AG04449 (cell line): ENCODE data around the gene FCHSD2.
A peak's percentile ranks its signal among the peaks of the same experiment; 100 is the strongest.

Source experiments
- CTCF ChIA-PET: fragments of 350-600 bp; formaldehyde crosslinking; extraction: SDS; loops from one replicate; lab custom pipeline; 2021; ENCODE audit warnings: antibody characterized with exemption; lab: Yijun Ruan, JAX
- POLR2A ChIA-PET: fragments of 400-600, 350-600 bp; formaldehyde crosslinking; extraction: SDS; loops from one replicate; lab custom pipeline; 2020; ENCODE audit warnings: antibody characterized with exemption, inconsistent platforms; lab: Yijun Ruan, JAX
- DNase-seq: peaks from one replicate; pipeline ENCODE4 v3.0.0-alpha.2; 2010; ENCODE audit warnings: low read depth, low spot score
- H3K4me3 ChIP-seq: 2 replicates; pipeline ENCODE4 v1.5.1; 2011; ENCODE audit warnings: low read depth, mild to moderate bottlenecking, control low read depth, low read length
- TF ChIP-seq, protein P1 (sequence below): IDR thresholded peaks from one replicate; pipeline ENCODE4 v1.5.1; 2011; ENCODE audit warnings: mild to moderate bottlenecking, moderate library complexity, low read length, control low read depth, inconsistent platforms; ENCODE audit not compliant: insufficient read depth; ENCODE audit errors: missing control alignments

Gene FCHSD2

DNA sequence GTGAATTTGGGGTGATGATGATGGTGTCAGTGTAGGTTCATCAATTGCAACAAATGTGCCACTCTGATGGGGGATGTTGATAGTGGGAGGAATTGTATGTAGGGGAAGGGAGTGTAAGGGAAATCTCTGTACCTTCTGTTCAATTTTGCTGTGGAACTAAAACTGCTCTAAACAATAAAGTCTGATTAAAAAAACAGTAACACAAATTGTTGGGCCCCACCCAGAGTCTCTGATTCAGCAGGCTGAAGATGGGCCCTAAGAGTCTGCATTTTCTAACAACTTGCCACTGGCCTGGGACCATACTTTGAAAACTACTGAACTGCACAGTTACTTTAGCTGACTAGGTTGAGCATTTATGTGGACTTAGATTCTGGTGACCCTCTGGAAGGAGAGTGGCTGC, 214.7 kb downstream of the FCHSD2 start:
- POLR2A ChIA-PET, result no interaction called here

DNA sequence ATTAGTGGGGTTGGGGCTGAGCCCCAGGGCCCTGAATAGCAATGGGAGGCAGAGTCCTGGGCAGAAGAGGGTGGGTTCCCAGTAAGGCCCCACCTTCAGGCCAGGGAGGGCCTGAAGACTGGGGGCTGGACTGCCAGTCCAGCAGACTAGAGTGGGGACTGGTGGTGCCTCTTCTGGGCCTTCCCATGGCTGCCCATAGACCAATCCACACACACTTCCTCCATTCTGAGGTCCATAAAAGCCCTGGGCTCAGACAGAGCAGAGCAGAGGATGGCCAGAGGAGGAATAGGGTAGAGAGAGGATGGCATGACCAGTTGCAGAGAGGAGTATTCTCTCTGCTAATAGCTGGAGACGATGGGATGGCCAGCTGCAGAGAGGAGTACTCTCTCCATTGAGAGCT, 216.0 kb downstream of the FCHSD2 start:
- ChIA-PET POLR2A (no interaction called here), CTCF (interaction anchor here (1.4 to 7.7 kb wide), 2 partner anchors 189 to 252 kb away, joined by 3 to 78 read pairs; no protein-coding TSS in a partner anchor)
- DNase-seq, result no peak
- no peak overlapping the region for H3K4me3 ChIP-seq
- TF ChIP-seq, protein P1, sequence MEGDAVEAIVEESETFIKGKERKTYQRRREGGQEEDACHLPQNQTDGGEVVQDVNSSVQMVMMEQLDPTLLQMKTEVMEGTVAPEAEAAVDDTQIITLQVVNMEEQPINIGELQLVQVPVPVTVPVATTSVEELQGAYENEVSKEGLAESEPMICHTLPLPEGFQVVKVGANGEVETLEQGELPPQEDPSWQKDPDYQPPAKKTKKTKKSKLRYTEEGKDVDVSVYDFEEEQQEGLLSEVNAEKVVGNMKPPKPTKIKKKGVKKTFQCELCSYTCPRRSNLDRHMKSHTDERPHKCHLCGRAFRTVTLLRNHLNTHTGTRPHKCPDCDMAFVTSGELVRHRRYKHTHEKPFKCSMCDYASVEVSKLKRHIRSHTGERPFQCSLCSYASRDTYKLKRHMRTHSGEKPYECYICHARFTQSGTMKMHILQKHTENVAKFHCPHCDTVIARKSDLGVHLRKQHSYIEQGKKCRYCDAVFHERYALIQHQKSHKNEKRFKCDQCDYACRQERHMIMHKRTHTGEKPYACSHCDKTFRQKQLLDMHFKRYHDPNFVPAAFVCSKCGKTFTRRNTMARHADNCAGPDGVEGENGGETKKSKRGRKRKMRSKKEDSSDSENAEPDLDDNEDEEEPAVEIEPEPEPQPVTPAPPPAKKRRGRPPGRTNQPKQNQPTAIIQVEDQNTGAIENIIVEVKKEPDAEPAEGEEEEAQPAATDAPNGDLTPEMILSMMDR, result no peak

More for the DNA sequence above, 214.7 kb downstream of the FCHSD2 start:
- TF ChIP-seq, protein P1, result no peak
- CTCF ChIA-PET, result interaction anchor here (0.6 to 7.7 kb wide), 3 partner anchors 78 to 250 kb away, joined by 3 to 78 read pairs (median 3); no protein-coding TSS in a partner anchor
- H3K4me3 ChIP-seq, result no peak overlapping the region
- no peak for DNase-seq

DNA sequence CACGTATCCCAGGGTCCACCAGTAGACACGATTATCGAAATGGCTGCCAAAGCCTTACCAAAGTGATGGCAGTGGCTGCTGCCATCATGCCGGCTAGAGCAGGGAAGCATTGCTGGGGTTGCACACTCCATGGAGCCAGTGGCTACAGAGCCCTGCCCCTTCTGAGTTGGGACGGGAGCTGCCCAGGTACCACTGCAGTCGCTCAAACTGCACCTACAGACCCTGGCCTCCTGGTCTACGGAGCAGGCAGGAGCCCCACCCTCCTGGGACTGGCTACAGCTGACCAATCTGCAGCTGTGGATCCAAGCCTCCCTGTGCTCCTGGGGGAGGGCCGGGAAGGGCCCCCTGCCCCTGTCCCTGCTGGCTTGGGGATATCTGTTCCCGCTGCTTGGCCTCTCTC, 216.5 kb downstream of the FCHSD2 start:
- ChIA-PET CTCF (interaction anchor here (0.6 to 7.7 kb wide), 4 partner anchors 10 to 255 kb away, joined by 3 to 78 read pairs (median 6); no protein-coding TSS in a partner anchor), POLR2A (no interaction called here)
- TF ChIP-seq, protein P1, result no peak
- H3K4me3 ChIP-seq, result no peak overlapping the region
- DNase-seq, result no peak

DNA sequence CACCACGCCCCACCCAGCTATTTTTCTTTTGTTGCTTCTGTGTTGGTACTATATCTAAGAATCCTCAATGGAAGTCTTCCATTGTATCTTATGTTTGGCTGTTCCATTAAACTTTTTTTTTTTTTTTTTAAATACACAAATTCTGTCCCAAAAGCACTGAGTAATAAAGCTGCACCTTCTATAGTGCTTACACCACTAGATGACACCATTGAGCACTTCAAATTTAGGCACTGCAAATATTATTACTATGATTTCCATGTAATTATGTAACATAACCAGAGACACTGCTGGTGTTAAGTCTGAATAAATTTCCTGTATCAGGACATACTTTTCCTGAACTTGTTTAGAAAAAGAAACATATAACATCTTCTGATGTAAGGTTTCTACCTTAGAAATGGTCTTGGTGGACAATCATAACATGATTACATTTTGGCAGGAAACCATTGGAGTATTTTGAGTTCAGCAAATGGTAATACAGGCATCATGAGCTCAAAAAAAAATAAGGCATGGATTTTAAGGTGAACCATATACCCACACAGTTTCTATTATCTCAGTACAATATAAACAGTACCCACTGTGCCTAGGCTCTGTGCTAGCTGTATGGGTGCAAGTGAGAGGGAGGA, 217.4 kb downstream of the FCHSD2 start:
- no peak for DNase-seq
- no peak overlapping the region for H3K4me3 ChIP-seq
- TF ChIP-seq, protein P1, result peak; percentile 41
- ChIA-PET POLR2A (interaction anchor here (0.6 kb wide), 1 partner anchor 218 kb away, joined by 3 read pairs; no protein-coding TSS in a partner anchor), CTCF (interaction anchor here (0.6 to 7.7 kb wide), 11 partner anchors 9 to 319 kb away, joined by 3 to 78 read pairs (median 3); no protein-coding TSS in a partner anchor)

DNA sequence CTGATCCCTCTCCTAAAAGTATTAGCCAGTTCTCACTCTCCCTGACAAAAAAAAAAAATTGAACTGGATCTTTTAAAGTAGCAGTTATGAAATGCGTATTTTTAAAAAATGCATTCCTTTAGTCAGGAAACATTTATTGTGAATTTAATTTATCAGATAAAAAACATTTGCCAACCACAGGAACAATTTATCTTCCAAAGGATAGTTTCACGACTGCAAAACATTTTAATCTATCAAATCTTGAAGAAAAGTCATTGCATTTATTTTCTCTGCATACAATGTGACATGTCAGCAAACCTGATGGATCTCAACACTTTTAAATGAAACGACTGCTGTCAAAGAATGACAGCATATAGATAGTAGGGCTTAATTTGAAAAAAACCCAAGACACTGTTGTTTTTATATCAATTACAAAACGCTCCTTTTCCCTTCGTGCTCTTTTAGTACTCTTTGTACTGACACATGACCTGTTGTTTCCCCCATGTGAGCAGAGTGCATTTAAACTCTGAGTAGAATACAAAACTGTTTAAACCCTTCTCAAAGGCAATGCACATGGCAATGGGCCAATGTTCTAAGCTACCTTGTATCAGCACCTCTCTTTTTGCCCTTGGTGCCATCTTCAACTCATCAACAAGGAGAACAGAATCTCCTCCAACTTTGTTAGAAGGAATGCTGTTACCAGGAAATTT, 220.9 kb downstream of the FCHSD2 start:
- no peak for DNase-seq
- ChIA-PET POLR2A (no interaction called here), CTCF (interaction anchor here (1.0 to 7.7 kb wide), 2 partner anchors 10 to 257 kb away, joined by 3 to 78 read pairs; no protein-coding TSS in a partner anchor)
- no peak overlapping the region for H3K4me3 ChIP-seq
- TF ChIP-seq, protein P1, result no peak

DNA sequence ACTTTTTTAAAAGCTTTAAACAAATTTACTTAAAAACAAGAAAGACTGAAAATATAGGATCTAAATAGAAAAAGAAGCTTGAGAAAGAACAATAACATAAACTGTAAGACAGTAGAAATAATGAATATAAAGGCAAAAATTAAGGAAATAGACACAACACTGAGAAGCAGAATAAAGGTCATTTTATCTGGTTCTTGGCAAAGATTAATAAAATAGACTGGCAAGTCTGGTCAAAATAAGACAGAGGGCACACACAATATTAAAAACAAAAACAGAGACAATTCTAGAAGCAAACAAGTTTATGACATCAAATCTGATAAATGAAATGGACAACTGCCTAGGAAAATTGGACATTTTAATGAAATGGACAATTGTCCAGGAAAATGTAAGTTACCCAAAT, 222.1 kb downstream of the FCHSD2 start:
- H3K4me3 ChIP-seq, result no peak overlapping the region
- no peak for DNase-seq
- TF ChIP-seq, protein P1, result no peak
- POLR2A ChIA-PET, result no interaction called here
- CTCF ChIA-PET, result interaction anchor here (1.4 to 3.8 kb wide), 3 partner anchors 89 to 258 kb away, joined by 5 to 20 read pairs (median 5); no protein-coding TSS in a partner anchor
